ENCODE measurements around the gene ATP8A1. TPM values are rescaled to one million over a fixed set of nuclear protein-coding genes. Genes with fewer than 3 reads are reported as not detected.

Gene ATP8A1
- total and polyA plus RNA-seq, 4 donors, result 0.65 to 15.9 (median 5.9) TPM

DNA sequence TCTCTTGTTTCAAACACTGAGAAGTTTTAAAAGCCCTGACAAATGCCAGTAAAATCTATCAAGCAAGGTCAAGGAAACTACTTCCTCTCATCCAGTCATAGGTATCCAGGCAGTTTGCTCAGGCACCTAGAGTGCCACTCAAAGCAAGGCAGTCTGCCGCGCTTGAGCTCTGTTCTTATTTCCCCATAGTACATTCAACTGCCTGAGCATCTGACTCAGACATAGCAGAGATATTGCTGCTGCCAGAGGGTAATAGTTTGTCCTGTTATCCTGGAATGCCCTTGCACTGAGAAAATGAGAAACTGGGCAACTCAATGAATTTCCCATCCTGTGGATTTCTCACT is 16.1 kb upstream of the ATP8A1 start:
- H3K4me3 ChIP-seq (ENCODE audit: low read depth in 1 of 3, low read length in 3 of 3), result no peak overlapping the region
- 48% methylated on average over 2 of the region's 2 CpGs for WGBS
- no peaks in the 10 kb centered on the region for H3K4me1 ChIP-seq (ENCODE audit: control insufficient read depth in 4 of 4, insufficient read depth in 4 of 4, low read length in 3 of 4)
- H3K27me3 ChIP-seq (ENCODE audit: control insufficient read depth in 4 of 4, insufficient read depth in 4 of 4, low read length in 3 of 4), result peaks cover 0 to 6% (median 0%) of the 10 kb centered on the region in 4 donors
- no peak overlapping the region for H3K9ac ChIP-seq (ENCODE audit: low read depth in 1 of 2, low read length in 2 of 2)
- no peaks in the 10 kb centered on the region for H3K36me3 ChIP-seq (ENCODE audit: control insufficient read depth in 4 of 4, insufficient read depth in 3 of 4, low read depth in 1 of 4, low read length in 3 of 4)
- DNase-seq (ENCODE audit: low spot score), result no peak
- H3K27ac ChIP-seq (ENCODE audit: low read depth in 1 of 2, low read length in 2 of 2), result no peak overlapping the region
- no peaks in the 10 kb centered on the region for H3K9me3 ChIP-seq (ENCODE audit: control insufficient read depth in 4 of 4, low read length in 3 of 4)
- TF ChIP-seq RXRA (IDR thresholded peaks at IDR 0.05), result no peak
- TF ChIP-seq GABPA (IDR thresholded peaks at IDR 0.05 in 1 of 2, conservative IDR thresholded peaks at IDR 0.05 in 1 of 2), result no peak
- TF ChIP-seq NR2F2 (IDR thresholded peaks at IDR 0.05), result no peak
- no peak for TF ChIP-seq YY1 (IDR thresholded peaks at IDR 0.05)
- no peak for TF ChIP-seq FOXA2 (IDR thresholded peaks at IDR 0.05)
- no peak for TF ChIP-seq ZBTB33 (IDR thresholded peaks at IDR 0.05)
- TF ChIP-seq, protein P1, sequence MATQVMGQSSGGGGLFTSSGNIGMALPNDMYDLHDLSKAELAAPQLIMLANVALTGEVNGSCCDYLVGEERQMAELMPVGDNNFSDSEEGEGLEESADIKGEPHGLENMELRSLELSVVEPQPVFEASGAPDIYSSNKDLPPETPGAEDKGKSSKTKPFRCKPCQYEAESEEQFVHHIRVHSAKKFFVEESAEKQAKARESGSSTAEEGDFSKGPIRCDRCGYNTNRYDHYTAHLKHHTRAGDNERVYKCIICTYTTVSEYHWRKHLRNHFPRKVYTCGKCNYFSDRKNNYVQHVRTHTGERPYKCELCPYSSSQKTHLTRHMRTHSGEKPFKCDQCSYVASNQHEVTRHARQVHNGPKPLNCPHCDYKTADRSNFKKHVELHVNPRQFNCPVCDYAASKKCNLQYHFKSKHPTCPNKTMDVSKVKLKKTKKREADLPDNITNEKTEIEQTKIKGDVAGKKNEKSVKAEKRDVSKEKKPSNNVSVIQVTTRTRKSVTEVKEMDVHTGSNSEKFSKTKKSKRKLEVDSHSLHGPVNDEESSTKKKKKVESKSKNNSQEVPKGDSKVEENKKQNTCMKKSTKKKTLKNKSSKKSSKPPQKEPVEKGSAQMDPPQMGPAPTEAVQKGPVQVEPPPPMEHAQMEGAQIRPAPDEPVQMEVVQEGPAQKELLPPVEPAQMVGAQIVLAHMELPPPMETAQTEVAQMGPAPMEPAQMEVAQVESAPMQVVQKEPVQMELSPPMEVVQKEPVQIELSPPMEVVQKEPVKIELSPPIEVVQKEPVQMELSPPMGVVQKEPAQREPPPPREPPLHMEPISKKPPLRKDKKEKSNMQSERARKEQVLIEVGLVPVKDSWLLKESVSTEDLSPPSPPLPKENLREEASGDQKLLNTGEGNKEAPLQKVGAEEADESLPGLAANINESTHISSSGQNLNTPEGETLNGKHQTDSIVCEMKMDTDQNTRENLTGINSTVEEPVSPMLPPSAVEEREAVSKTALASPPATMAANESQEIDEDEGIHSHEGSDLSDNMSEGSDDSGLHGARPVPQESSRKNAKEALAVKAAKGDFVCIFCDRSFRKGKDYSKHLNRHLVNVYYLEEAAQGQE (IDR thresholded peaks at IDR 0.05), result no peak
- TF ChIP-seq HNF4G (IDR thresholded peaks at IDR 0.05), result no peak
- no peak for TF ChIP-seq MAX (IDR thresholded peaks at IDR 0.05)
- TF ChIP-seq TAF1 (conservative IDR thresholded peaks at IDR 0.05), result no peak
- TF ChIP-seq ATF3 (IDR thresholded peaks at IDR 0.05), result no peak

- no peak for DNase-seq (ENCODE audit: low spot score)
- no peaks in the 10 kb centered on the region for H3K4me1 ChIP-seq (ENCODE audit: control insufficient read depth in 4 of 4, insufficient read depth in 4 of 4, low read length in 3 of 4)
- H3K4me3 ChIP-seq (ENCODE audit: low read depth in 1 of 3, low read length in 3 of 3), result no peak overlapping the region
- no peaks in the 10 kb centered on the region for H3K36me3 ChIP-seq (ENCODE audit: control insufficient read depth in 4 of 4, insufficient read depth in 3 of 4, low read depth in 1 of 4, low read length in 3 of 4)
- TF ChIP-seq RXRA (IDR thresholded peaks at IDR 0.05) (no peak), MAX (IDR thresholded peaks at IDR 0.05) (no peak), HNF4G (IDR thresholded peaks at IDR 0.05) (no peak), FOXA2 (IDR thresholded peaks at IDR 0.05) (no peak), FOXA1 (IDR thresholded peaks at IDR 0.05) (no peak), NR2F2 (IDR thresholded peaks at IDR 0.05) (no peak), YY1 (IDR thresholded peaks at IDR 0.05) (no peak), GABPA (IDR thresholded peaks at IDR 0.05 in 1 of 2, conservative IDR thresholded peaks at IDR 0.05 in 1 of 2) (no peak), JUND (IDR thresholded peaks at IDR 0.05) (no peak), ATF3 (IDR thresholded peaks at IDR 0.05) (no peak), TAF1 (conservative IDR thresholded peaks at IDR 0.05) (no peak), RAD21 (IDR thresholded peaks at IDR 0.05) (no peak)
- TF ChIP-seq, protein P1 (IDR thresholded peaks at IDR 0.05), result no peak
- no peak overlapping the region for H3K27ac ChIP-seq (ENCODE audit: low read depth in 1 of 2, low read length in 2 of 2)
- no peak overlapping the region for H3K9ac ChIP-seq (ENCODE audit: low read depth in 1 of 2, low read length in 2 of 2)
- H3K27me3 ChIP-seq (ENCODE audit: control insufficient read depth in 4 of 4, insufficient read depth in 4 of 4, low read length in 3 of 4), result peaks cover 0 to 6% (median 0%) of the 10 kb centered on the region in 4 donors
- WGBS, result 66% methylated on average over 2 of the region's 2 CpGs
- H3K9me3 ChIP-seq (ENCODE audit: control insufficient read depth in 4 of 4, low read length in 3 of 4), result no peaks in the 10 kb centered on the region
Observed at GRCh38 chr4:42672359-42673081, 15.6 kb upstream of the ATP8A1 start.
